Osteoblast (primary cell): ENCODE measurements around the gene CDKAL1. TPM values are rescaled to one million over a fixed set of nuclear protein-coding genes. Genes with fewer than 3 reads are reported as not detected.

ENCODE experiments used
- DNase-seq: peaks from one replicate; pipeline ENCODE4 v3.0.0; 2011; ENCODE audit warnings: low spot score, mixed read lengths; ENCODE audit not compliant: insufficient read length; ENCODE audit errors: missing footprints
- H2AFZ ChIP-seq: 2 replicates; pipeline ENCODE4 v1.6.0; 2011; ENCODE audit warnings: mild to moderate bottlenecking, low read length
- H3K27ac ChIP-seq: 2 replicates; pipeline ENCODE4 v1.5.1; 2011; ENCODE audit warnings: mild to moderate bottlenecking, low read depth, low read length, moderate library complexity
- H3K27me3 ChIP-seq: 2 replicates; pipeline ENCODE4 v1.6.0; 2012; ENCODE audit warnings: mild to moderate bottlenecking, control low read depth, inconsistent platforms, low read length, moderate library complexity; ENCODE audit not compliant: insufficient read depth
- H3K36me3 ChIP-seq: 2 replicates; pipeline ENCODE4 v1.5.1; 2011; ENCODE audit warnings: mild to moderate bottlenecking, low read length, control low read depth, moderate library complexity; ENCODE audit not compliant: insufficient read depth
- H3K4me1 ChIP-seq: 2 replicates; pipeline ENCODE4 v1.5.1; 2011; ENCODE audit warnings: mild to moderate bottlenecking, low read length, control low read depth, moderate library complexity; ENCODE audit not compliant: insufficient read depth
- H3K4me2 ChIP-seq: 2 replicates; pipeline ENCODE4 v1.6.0; 2011; ENCODE audit warnings: mild to moderate bottlenecking, low read length; ENCODE audit not compliant: insufficient read depth
- H3K4me3 ChIP-seq: fragments of 200-600 bp; sonication (generic); 3 replicates; pipeline ENCODE4 v1.5.1; 2012; ENCODE audit warnings: mild to moderate bottlenecking, low read length, inconsistent platforms; ENCODE audit not compliant: insufficient read depth
- H3K79me2 ChIP-seq: 2 replicates; pipeline ENCODE4 v1.6.0; 2012; ENCODE audit warnings: mild to moderate bottlenecking, low read length, control low read depth, inconsistent platforms; ENCODE audit not compliant: insufficient read depth
- H3K9me3 ChIP-seq: 2 replicates; pipeline ENCODE4 v1.5.1; 2011; ENCODE audit warnings: low read depth, low read length, control low read depth
- H4K20me1 ChIP-seq: 2 replicates; pipeline ENCODE4 v1.6.0; 2012; ENCODE audit warnings: mild to moderate bottlenecking, low read length, control low read depth; ENCODE audit not compliant: insufficient read depth
- total RNA-seq: library from RNA; depleted of rRNA; stranded (reverse); fragments of >200 nt; gene quantifications from 2 replicates; pipeline ENCODE4 v1.2.3, GENCODE V29; 2012
- TF ChIP-seq, protein P1 (sequence below): IDR thresholded peaks from 2 replicates; pipeline ENCODE4 v1.5.1; 2011; ENCODE audit warnings: mild to moderate bottlenecking, low read depth, low read length, moderate library complexity; ENCODE audit errors: extremely low read depth

Gene CDKAL1
- total RNA-seq, 1 donor = 18.5 TPM

DNA sequence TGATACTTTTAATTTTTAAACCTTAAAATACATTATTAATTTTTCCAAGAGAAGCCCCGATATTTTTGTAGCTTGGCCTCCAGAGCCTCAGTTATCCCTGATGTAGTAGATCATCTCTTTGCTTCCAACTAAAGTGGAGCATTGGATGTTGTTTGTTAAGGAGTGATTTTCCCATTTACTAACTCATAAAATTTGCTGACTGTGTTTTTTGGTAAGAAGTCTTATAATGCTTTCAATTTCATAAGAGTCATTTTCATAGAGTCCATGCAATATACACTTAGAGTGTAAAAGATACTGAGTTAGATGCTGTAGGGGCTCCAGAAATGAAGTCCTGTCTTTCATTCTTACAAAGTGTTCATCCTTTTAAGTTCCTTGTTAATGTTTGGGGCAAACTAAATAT is 46.8 kb downstream of the CDKAL1 start:
- Histone ChIP-seq H3K79me2 (no peaks in the 10 kb centered on the region), H3K4me3 (no peak overlapping the region), H2AFZ (no peak overlapping the region), H4K20me1 (no peaks in the 10 kb centered on the region), H3K9me3 (no peaks in the 10 kb centered on the region), H3K27me3 (no peaks in the 10 kb centered on the region), H3K4me1 (no peaks in the 10 kb centered on the region), H3K27ac (no peak overlapping the region), H3K4me2 (no peak overlapping the region), H3K36me3 (no peaks in the 10 kb centered on the region)
- TF ChIP-seq, protein P1, sequence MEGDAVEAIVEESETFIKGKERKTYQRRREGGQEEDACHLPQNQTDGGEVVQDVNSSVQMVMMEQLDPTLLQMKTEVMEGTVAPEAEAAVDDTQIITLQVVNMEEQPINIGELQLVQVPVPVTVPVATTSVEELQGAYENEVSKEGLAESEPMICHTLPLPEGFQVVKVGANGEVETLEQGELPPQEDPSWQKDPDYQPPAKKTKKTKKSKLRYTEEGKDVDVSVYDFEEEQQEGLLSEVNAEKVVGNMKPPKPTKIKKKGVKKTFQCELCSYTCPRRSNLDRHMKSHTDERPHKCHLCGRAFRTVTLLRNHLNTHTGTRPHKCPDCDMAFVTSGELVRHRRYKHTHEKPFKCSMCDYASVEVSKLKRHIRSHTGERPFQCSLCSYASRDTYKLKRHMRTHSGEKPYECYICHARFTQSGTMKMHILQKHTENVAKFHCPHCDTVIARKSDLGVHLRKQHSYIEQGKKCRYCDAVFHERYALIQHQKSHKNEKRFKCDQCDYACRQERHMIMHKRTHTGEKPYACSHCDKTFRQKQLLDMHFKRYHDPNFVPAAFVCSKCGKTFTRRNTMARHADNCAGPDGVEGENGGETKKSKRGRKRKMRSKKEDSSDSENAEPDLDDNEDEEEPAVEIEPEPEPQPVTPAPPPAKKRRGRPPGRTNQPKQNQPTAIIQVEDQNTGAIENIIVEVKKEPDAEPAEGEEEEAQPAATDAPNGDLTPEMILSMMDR = no peak
- no peak for DNase-seq

DNA sequence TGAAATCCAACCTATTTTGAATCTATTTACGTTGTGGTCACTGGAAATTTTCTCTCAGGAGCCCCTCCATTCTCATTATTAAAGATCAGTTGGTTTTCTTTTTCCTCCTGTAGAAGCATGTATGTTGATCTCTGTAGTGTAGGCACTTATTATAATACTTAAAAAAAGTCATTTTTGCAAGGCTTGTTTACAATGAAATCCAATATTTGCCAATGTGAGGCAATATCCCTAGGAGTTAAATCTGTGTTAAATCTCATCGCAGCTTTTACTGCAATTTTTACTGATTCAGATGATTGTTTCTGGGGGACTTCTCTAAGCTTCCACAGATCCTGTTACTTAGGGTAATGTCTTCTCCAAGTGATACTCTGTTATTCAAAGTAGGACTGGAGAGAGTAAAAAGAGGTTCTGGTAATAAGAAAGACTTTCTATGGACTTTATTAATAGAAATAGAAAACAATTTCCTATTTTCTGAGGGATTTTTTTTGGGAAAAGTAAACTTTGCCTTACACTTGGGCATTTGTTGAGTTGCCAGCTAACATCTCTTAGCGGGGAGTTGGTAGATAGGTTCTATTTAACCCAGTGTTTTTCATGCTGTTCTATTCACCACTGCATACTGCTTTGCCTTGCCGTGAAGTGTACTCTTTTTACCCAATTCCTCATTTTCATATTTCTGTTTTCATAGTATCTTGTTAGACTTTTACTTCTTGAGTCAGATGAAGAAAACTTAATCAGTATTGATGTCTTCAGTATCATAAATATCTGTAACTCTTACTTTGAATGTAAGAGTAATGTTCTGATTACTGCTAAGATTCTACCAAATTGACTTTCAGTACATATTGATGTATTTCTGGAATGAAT is 48.6 kb downstream of the CDKAL1 start:
- Histone ChIP-seq H3K27me3 (no peaks in the 10 kb centered on the region), H3K79me2 (no peaks in the 10 kb centered on the region), H3K4me2 (no peak overlapping the region), H3K9me3 (no peaks in the 10 kb centered on the region), H3K4me1 (no peaks in the 10 kb centered on the region), H3K36me3 (no peaks in the 10 kb centered on the region), H4K20me1 (no peaks in the 10 kb centered on the region), H3K4me3 (no peak overlapping the region), H2AFZ (no peak overlapping the region), H3K27ac (no peak overlapping the region)
- TF ChIP-seq, protein P1 = no peak
- peak; percentile 32 for DNase-seq

GRCh38 chr6:20583444-20583800 is 49.2 kb downstream of the CDKAL1 start:
- no peak for DNase-seq
- no peaks in the 10 kb centered on the region for H3K4me1 ChIP-seq
- H2AFZ ChIP-seq = no peak overlapping the region
- H4K20me1 ChIP-seq = no peaks in the 10 kb centered on the region
- no peak overlapping the region for H3K4me3 ChIP-seq
- no peak overlapping the region for H3K27ac ChIP-seq
- H3K4me2 ChIP-seq = no peak overlapping the region
- H3K36me3 ChIP-seq = no peaks in the 10 kb centered on the region
- no peaks in the 10 kb centered on the region for H3K27me3 ChIP-seq
- H3K9me3 ChIP-seq = no peaks in the 10 kb centered on the region
- TF ChIP-seq, protein P1 = no peak
- H3K79me2 ChIP-seq = no peaks in the 10 kb centered on the region

GRCh38 chr6:20584100-20584731 is 50.0 kb downstream of the CDKAL1 start:
- no peaks in the 10 kb centered on the region for H3K27me3 ChIP-seq
- no peaks in the 10 kb centered on the region for H3K9me3 ChIP-seq

More at GRCh38 chr6:20584100-20584731, 50.0 kb downstream of the CDKAL1 start:
- no peak overlapping the region for H3K4me2 ChIP-seq
- no peaks in the 10 kb centered on the region for H3K4me1 ChIP-seq
- H3K27ac ChIP-seq = no peak overlapping the region
- TF ChIP-seq, protein P1 = no peak
- H2AFZ ChIP-seq = no peak overlapping the region
- no peaks in the 10 kb centered on the region for H4K20me1 ChIP-seq
- no peaks in the 10 kb centered on the region for H3K36me3 ChIP-seq
- no peak overlapping the region for H3K4me3 ChIP-seq
- no peaks in the 10 kb centered on the region for H3K79me2 ChIP-seq
- DNase-seq = peak; percentile 30
